ENCODE data around the gene MT3.

MT3 gene

GRCh38 chr16:56626685-56627084, 37.4 kb downstream of the MT3 start:
- Mint-ChIP-seq H3K9me3 (no peaks in the 10 kb centered on the region), H3K4me1 (peaks cover 35% of the 10 kb centered on the region), H3K36me3 (no peaks in the 10 kb centered on the region), H3K4me3 (no peak overlapping the region), H3K27me3 (peaks cover 35% of the 10 kb centered on the region), H3K27ac (no peak overlapping the region)
- no peak for ATAC-seq

GRCh38 chr16:56628486-56629350, 39.4 kb downstream of the MT3 start:
- Mint-ChIP-seq H3K4me1 (peaks cover 47% of the 10 kb centered on the region), H3K27ac (no peak overlapping the region), H3K27me3 (peaks cover 56% of the 10 kb centered on the region), H3K36me3 (no peaks in the 10 kb centered on the region), H3K9me3 (no peaks in the 10 kb centered on the region), H3K4me3 (no peak overlapping the region)
- ATAC-seq, result no peak

GRCh38 chr16:56629531-56629930, 40.2 kb downstream of the MT3 start:
- ATAC-seq, result peak; percentile 60
- H3K9me3 Mint-ChIP-seq, result no peaks in the 10 kb centered on the region
- no peak overlapping the region for H3K4me3 Mint-ChIP-seq
- H3K27ac Mint-ChIP-seq, result peak overlapping the region; percentile 49
- peaks cover 48% of the 10 kb centered on the region for H3K4me1 Mint-ChIP-seq
- H3K27me3 Mint-ChIP-seq, result peaks cover 59% of the 10 kb centered on the region
- no peaks in the 10 kb centered on the region for H3K36me3 Mint-ChIP-seq

DNA sequence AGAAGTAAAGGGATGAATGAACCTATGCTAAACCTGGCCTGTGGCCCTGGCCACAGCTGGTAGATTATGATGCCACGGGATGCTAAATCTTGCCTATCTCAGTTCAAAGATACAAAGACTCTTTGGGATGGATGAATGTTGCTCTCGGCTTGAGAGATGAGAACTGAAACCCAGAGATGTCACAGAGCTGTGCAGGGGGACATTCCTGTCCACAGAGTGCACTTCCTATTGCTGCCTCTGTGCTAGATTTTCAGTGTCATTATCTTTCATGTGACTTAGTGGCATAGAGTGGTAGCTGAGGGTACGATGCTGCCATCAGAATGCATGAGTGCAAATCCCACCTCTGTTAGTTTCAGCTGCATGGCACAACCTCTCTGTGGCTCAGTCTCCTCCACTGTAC, 40.8 kb downstream of the MT3 start:
- peaks cover 50% of the 10 kb centered on the region for H3K4me1 Mint-ChIP-seq
- H3K27me3 Mint-ChIP-seq, result peaks cover 59% of the 10 kb centered on the region
- peak; percentile 92 for ATAC-seq
- H3K36me3 Mint-ChIP-seq, result no peaks in the 10 kb centered on the region
- H3K4me3 Mint-ChIP-seq, result no peak overlapping the region
- H3K9me3 Mint-ChIP-seq, result no peaks in the 10 kb centered on the region
- H3K27ac Mint-ChIP-seq, result peak overlapping the region; percentile 49

- Mint-ChIP-seq H3K27me3 (peaks cover 59% of the 10 kb centered on the region), H3K9me3 (no peaks in the 10 kb centered on the region), H3K4me3 (no peak overlapping the region), H3K36me3 (no peaks in the 10 kb centered on the region), H3K4me1 (peaks cover 43% of the 10 kb centered on the region), H3K27ac (peak overlapping the region; percentile 21)
- ATAC-seq, result no peak
Measured at GRCh38 chr16:56631197-56631596, 41.9 kb downstream of the MT3 start.

DNA sequence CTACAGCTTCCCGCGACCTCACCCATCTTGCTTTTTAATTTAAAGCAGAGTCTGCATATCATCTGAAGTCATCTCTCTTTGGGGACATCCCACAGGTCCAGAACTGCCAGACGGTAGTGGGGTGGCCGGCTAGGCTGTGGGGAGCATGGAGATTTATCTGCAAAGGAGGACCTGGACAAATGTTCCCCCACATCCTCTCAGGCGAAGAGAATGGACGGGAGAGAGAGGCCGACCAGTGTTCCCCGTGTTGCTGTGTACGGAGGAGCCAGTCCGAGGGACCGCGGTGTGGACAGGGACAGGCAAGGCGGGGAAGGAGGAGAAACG, 42.5 kb downstream of the MT3 start:
- H3K36me3 Mint-ChIP-seq, result no peaks in the 10 kb centered on the region
- H3K4me3 Mint-ChIP-seq, result peak overlapping the region; percentile 57
- no peak for ATAC-seq
- peaks cover 49% of the 10 kb centered on the region for H3K4me1 Mint-ChIP-seq
- peak overlapping the region; percentile 21 for H3K27ac Mint-ChIP-seq
- no peaks in the 10 kb centered on the region for H3K9me3 Mint-ChIP-seq
- peaks cover 59% of the 10 kb centered on the region for H3K27me3 Mint-ChIP-seq

- Mint-ChIP-seq H3K36me3 (no peaks in the 10 kb centered on the region), H3K9me3 (no peaks in the 10 kb centered on the region)
- ATAC-seq, result no peak
Measured at GRCh38 chr16:56632156-56632847, 43.0 kb downstream of the MT3 start, which contains the start of gene MT1M. TSS of gene MT1M (plus strand) at chr16:56632659. CDS start at chr16:56632732, 73 bp downstream.

DNA sequence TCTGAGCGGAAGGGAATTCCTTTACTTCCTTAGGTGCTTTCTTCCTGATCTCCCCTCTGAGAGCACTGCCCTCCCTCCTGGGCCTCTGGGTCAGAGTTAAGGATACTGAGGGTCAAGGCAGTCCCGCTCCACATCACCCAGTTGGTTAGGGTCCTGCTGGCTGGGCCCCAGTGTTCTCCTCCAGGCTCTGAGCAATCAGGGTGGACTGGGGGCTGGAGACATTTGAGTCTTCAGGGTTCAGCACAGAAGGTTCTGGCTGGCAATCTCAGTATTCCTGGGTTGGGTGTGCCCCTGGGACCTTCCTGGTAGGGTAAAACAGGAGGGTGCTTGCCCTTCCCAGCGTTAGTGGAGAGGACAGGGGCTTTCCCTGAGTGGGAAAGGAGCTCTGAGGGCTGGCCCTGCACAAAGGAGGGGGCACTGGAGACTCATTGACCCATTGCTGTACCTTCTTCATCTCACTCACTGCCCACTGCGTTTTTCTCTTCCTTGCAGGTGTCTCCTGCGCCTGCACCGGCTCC, 43.6 kb downstream of the MT3 start:
- Mint-ChIP-seq H3K9me3 (no peaks in the 10 kb centered on the region), H3K27me3 (peaks cover 66% of the 10 kb centered on the region), H3K36me3 (no peaks in the 10 kb centered on the region), H3K4me3 (peak overlapping the region; percentile 41), H3K27ac (no peak overlapping the region), H3K4me1 (peaks cover 54% of the 10 kb centered on the region)
- ATAC-seq, result no peak

More at GRCh38 chr16:56632156-56632847, 43.0 kb downstream of the MT3 start, which contains the start of gene MT1M:
- peaks cover 60% of the 10 kb centered on the region for H3K27me3 Mint-ChIP-seq
- peak within 1 kb of the TSS; percentile 21 for H3K27ac Mint-ChIP-seq
- peaks cover 49% of the 10 kb centered on the region for H3K4me1 Mint-ChIP-seq
- H3K4me3 Mint-ChIP-seq, result peak within 1 kb of the TSS; percentile 57

GRCh38 chr16:56633535-56633934, 44.2 kb downstream of the MT3 start:
- Mint-ChIP-seq H3K27me3 (peaks cover 72% of the 10 kb centered on the region), H3K36me3 (no peaks in the 10 kb centered on the region), H3K4me3 (no peak overlapping the region), H3K27ac (no peak overlapping the region), H3K9me3 (no peaks in the 10 kb centered on the region), H3K4me1 (peaks cover 60% of the 10 kb centered on the region)
- ATAC-seq, result no peak

GRCh38 chr16:56634715-56635440, 45.5 kb downstream of the MT3 start:
- H3K27me3 Mint-ChIP-seq, result peaks cover 86% of the 10 kb centered on the region

GRCh38 chr16:56635441-56635967, 46.2 kb downstream of the MT3 start:
- peaks cover 45% of the 10 kb centered on the region for H3K4me1 Mint-ChIP-seq
- ATAC-seq, result no peak
- no peaks in the 10 kb centered on the region for H3K36me3 Mint-ChIP-seq
- peak overlapping the region; percentile 29 for H3K4me3 Mint-ChIP-seq
- H3K27me3 Mint-ChIP-seq, result peaks cover 92% of the 10 kb centered on the region
- H3K9me3 Mint-ChIP-seq, result no peaks in the 10 kb centered on the region
- H3K27ac Mint-ChIP-seq, result peak overlapping the region; percentile 45

More at GRCh38 chr16:56634715-56635440, 45.5 kb downstream of the MT3 start:
- Mint-ChIP-seq H3K9me3 (no peaks in the 10 kb centered on the region), H3K36me3 (no peaks in the 10 kb centered on the region), H3K27ac (peak overlapping the region; percentile 45), H3K4me1 (peaks cover 52% of the 10 kb centered on the region), H3K4me3 (peak overlapping the region; percentile 62)
- ATAC-seq, result no peak

DNA sequence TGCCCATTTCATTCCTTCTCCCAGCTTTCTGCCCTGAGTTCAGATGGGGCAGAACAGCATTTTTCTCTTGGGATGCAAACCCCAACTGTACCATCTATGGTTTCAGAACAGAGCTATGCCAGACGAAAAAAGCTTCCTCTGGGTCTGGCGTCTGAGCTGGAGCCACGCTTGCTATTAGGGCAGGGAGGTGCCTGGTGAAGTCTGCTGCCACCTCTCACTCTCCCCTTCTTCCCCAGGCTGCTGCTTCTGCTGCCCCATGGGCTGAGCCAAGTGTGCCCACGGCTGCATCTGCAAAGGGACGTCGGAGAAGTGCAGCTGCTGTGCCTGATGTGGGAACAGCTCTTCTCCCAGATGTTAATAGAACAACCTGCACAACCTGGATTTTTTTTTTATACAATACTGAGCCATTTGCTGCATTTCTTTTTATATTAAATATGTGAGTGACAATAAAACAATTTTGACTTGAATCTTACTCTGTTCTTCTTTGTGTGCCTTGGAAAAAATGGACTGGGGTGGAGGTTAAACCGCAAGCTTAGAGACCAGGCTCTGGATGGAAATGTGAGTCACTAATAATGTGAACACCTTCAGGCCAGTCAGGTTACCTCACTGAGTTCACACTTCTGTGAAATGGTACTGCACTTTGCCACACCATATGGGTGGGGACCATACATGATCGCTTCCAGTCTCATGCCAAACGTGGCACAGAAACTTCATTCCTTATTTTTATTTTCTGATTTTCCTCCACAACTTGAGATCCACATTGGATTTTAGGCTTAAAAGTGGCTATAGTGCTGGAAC, 47.5 kb downstream of the MT3 start:
- no peaks in the 10 kb centered on the region for H3K36me3 Mint-ChIP-seq
- H3K9me3 Mint-ChIP-seq, result no peaks in the 10 kb centered on the region
- no peak overlapping the region for H3K27ac Mint-ChIP-seq
- ATAC-seq, result no peak
- H3K4me1 Mint-ChIP-seq, result peaks cover 41% of the 10 kb centered on the region
- H3K4me3 Mint-ChIP-seq, result no peak overlapping the region
- peaks cover 94% of the 10 kb centered on the region for H3K27me3 Mint-ChIP-seq

GRCh38 chr16:56637814-56638750, 48.8 kb downstream of the MT3 start, which contains the start of gene MT1A:
TSS of gene MT1A (plus strand) at chr16:56638666. CDS start at chr16:56638739, 73 bp downstream.
- peak within 1 kb of the TSS; percentile 57 for H3K4me3 Mint-ChIP-seq
- no peaks in the 10 kb centered on the region for H3K9me3 Mint-ChIP-seq
- H3K27me3 Mint-ChIP-seq, result peaks cover 81% of the 10 kb centered on the region
- peaks cover 37% of the 10 kb centered on the region for H3K4me1 Mint-ChIP-seq
- H3K27ac Mint-ChIP-seq, result no peak within 1 kb of the TSS
- H3K36me3 Mint-ChIP-seq, result no peaks in the 10 kb centered on the region
- peak; percentile 37 for ATAC-seq
